ENCODE results near the gene BCAR3. TPM values are rescaled to one million over a fixed set of nuclear protein-coding genes. Genes with fewer than 3 reads are reported as not detected.

Gene BCAR3
- total RNA-seq, 4 donors from 2014 or later, result 29.6 to 46.7 (median 37.0) TPM

DNA sequence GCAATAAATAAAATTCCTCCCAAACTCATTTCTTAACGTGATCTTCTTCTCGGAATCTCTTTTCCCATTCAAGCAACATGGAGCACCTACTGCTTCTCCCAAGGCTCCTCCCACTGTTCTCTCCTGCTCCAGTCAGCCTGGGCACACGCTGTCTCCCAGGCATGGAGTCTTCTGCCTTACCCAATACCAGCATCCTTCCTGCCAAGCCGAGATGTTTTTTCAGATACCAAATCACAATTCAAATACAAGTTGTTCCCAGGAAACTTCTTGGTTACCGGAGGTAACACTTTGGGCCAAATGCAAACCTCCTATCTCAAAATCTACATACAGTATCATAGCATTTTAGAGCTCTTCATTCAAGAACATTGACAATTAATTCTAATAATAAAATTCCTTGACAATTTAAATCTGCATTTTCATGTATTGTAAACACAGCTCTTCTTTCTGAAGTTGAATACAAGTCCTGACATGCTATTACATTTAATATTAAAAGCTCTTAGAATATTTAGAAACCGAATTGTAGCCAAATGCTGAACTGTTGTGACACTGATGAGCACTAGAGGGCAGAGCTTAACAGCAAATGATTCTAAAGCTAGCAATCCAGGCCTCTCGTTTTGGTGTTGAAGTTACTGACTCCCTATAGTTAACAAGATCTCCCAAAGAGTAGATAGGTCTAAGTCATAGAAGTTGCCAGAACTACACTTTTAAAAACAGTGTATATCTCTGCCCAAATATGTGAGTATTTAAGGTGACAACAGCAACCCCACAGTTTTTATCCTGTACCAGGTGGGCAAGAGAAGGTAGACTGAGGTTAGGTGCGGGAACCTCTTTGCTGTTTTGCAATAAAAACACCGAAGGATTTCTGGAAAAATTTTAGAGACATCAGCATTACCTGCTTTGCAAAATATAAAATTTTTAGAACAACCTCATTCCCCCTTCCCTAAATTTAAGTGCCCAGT, 52.3 kb downstream of the BCAR3 start:
- no peak overlapping the region for H3K4me3 ChIP-seq (replicated peaks in 1 of 3)
- H3K27ac ChIP-seq, result no peak overlapping the region
- H3K4me1 ChIP-seq, result peaks cover 3 to 6% of the 10 kb centered on the region in 2 donors
- intact Hi-C loops (cut with DNase I), result loop anchor here (5.0 to 10.0 kb wide), 4 partner anchors 55 to 215 kb away; partner anchors contain the start of gene BCAR3
- WGBS, 2 donors, result 58% methylated on average over 9 of the region's 9 CpGs
- no peaks in the 10 kb centered on the region for H3K9me3 ChIP-seq
- peak; percentile 38 to 44 for DNase-seq
- H3K27me3 ChIP-seq, result no peaks in the 10 kb centered on the region
- H3K36me3 ChIP-seq, result no peaks in the 10 kb centered on the region
- TF ChIP-seq, protein P1, sequence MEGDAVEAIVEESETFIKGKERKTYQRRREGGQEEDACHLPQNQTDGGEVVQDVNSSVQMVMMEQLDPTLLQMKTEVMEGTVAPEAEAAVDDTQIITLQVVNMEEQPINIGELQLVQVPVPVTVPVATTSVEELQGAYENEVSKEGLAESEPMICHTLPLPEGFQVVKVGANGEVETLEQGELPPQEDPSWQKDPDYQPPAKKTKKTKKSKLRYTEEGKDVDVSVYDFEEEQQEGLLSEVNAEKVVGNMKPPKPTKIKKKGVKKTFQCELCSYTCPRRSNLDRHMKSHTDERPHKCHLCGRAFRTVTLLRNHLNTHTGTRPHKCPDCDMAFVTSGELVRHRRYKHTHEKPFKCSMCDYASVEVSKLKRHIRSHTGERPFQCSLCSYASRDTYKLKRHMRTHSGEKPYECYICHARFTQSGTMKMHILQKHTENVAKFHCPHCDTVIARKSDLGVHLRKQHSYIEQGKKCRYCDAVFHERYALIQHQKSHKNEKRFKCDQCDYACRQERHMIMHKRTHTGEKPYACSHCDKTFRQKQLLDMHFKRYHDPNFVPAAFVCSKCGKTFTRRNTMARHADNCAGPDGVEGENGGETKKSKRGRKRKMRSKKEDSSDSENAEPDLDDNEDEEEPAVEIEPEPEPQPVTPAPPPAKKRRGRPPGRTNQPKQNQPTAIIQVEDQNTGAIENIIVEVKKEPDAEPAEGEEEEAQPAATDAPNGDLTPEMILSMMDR (IDR thresholded peaks at IDR 0.05), result peak; percentile 29 to 95 (median 76)
- no peak for TF ChIP-seq POLR2A (IDR thresholded peaks at IDR 0.05)

DNA sequence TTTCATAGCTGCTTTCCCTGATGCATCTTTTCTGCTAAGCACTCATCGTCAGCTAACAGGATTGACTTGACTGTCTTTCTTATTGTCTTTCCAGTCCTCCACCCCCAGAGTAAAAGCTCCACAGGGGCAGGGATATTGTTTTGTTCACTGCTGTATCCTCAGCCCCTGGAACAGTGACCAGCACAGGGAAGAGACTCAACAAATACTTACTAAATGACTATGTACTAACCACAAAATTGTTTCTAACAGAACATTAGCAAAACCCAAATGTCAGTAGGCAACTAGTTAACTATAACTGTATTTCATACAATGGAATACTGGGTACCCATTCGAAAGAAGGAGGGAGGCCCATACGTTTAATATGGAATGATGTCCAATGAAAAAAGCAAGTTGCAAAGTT, 53.0 kb downstream of the BCAR3 start:
- WGBS, 2 donors, result 89 to 95% methylated on average over 3 of the region's 3 CpGs
- no peak overlapping the region for H3K4me3 ChIP-seq (replicated peaks in 1 of 3)
- peaks cover 3 to 6% of the 10 kb centered on the region in 2 donors for H3K4me1 ChIP-seq
- H3K36me3 ChIP-seq, result no peaks in the 10 kb centered on the region
- intact Hi-C loops (cut with DNase I), result loop anchor here (5.0 to 10.0 kb wide), 2 partner anchors 191 to 216 kb away; no protein-coding TSS in a partner anchor
- H3K27me3 ChIP-seq, result no peaks in the 10 kb centered on the region
- DNase-seq, result no peak
- H3K9me3 ChIP-seq, result no peaks in the 10 kb centered on the region
- TF ChIP-seq, protein P1 (IDR thresholded peaks at IDR 0.05), result no peak
- no peak for TF ChIP-seq POLR2A (IDR thresholded peaks at IDR 0.05)
- no peak overlapping the region for H3K27ac ChIP-seq

DNA sequence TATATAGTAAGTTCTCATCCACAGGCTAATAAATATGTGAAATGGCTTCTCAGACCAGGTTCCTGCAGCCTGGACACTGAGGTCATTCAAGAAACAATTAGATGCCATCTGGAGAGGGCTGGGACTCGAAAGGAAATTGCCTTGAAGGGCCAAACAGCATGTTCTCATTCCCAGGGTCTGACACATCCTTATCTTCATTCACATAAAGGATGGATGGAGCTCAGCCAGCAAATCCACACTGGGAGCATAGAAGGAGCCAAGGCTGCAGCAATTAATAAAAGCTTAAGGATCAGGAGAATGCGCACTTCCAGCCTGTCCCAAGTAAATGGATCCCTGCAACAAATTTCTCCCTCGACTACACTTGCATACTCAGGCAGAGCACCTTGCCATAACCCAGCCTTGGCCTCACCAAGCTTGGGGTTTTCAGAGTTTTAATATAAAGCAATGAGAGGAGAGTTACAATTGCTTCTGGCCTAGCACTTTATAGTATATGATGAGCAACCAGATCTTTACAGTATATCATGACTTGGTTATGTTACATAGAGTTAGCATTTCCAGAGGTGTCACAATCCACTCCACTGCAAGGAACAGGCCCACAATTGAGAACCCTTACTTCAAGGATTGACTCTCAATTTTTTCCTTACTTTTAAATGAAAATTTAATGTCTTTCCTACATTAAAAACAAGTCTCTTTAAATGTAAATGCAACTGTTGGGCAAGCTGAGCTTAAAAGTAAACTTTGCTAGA, 55.9 kb downstream of the BCAR3 start:
- no peak for TF ChIP-seq POLR2A (IDR thresholded peaks at IDR 0.05)
- TF ChIP-seq, protein P1 (IDR thresholded peaks at IDR 0.05), result no peak
- DNase-seq, result no peak
- H3K9me3 ChIP-seq, result no peaks in the 10 kb centered on the region

DNA sequence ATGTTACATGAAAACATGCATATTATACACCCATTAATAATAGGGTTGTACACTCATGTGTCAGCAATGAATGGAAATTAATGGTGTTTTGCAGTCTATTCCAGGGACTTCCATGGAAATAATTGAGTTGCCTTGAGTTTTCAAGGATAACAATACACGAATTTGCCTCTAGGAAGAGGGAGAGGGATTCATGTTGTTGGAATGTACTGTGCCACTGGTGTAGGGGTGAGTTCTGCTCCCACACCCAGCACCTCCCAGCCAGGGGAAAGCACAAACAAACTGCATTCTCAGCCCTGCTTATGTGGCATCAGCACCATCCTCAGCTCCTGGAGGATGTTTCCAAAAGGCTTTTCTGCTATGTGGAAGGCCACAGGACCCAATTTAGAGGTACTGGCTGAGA, 57.8 kb downstream of the BCAR3 start:
- Histone ChIP-seq H3K36me3 (no peaks in the 10 kb centered on the region), H3K27me3 (no peaks in the 10 kb centered on the region), H3K9me3 (no peaks in the 10 kb centered on the region), H3K27ac (no peak overlapping the region), H3K4me3 (replicated peaks in 1 of 3) (no peak overlapping the region), H3K4me1 (no peaks in the 10 kb centered on the region)
- 67% methylated on average over 1 of the region's 1 CpG for WGBS, 2 donors
- intact Hi-C loops (cut with DNase I), result loop anchor here (10.0 kb wide), 1 partner anchor 221 kb away; no protein-coding TSS in a partner anchor
- TF ChIP-seq POLR2A (IDR thresholded peaks at IDR 0.05), result no peak
- TF ChIP-seq, protein P1 (IDR thresholded peaks at IDR 0.05), result no peak
- DNase-seq, result no peak

More for the DNA sequence above, 55.9 kb downstream of the BCAR3 start:
- H3K4me3 ChIP-seq (replicated peaks in 1 of 3), result no peak overlapping the region
- intact Hi-C loops (cut with DNase I), result loop anchor here (5.0 to 10.0 kb wide), 2 partner anchors 188 to 219 kb away; no protein-coding TSS in a partner anchor
- WGBS, 2 donors, result 64 to 72% methylated on average over 3 of the region's 3 CpGs
- no peak overlapping the region for H3K27ac ChIP-seq
- H3K4me1 ChIP-seq, result peaks cover 3 to 6% of the 10 kb centered on the region in 2 donors
- no peaks in the 10 kb centered on the region for H3K27me3 ChIP-seq
- no peaks in the 10 kb centered on the region for H3K36me3 ChIP-seq
